GM23338 (cell line): Measurements from ENCODE around the gene PPFIA2. TPM values are rescaled to one million over a fixed set of nuclear protein-coding genes. Genes with fewer than 3 reads are reported as not detected.
A peak's percentile ranks its signal among the peaks of the same experiment; 100 is the strongest.

Source experiments
- ATAC-seq: fragments of 200-7000 bp; cut with Tn5 transposase; 3 replicates; pipeline ENCODE4 v1.9.1; 2020
- DNase-seq: peaks from one replicate; pipeline ENCODE4 v3.0.0-alpha.2; 2015; ENCODE audit warnings: low spot score
- H2AFZ ChIP-seq: fragments of 200-600 bp; sonication (generic); 2 replicates; pipeline ENCODE4 v1.8.0; 2016; ENCODE audit warnings: antibody characterized with exemption, mild to moderate bottlenecking, moderate library complexity
- H3F3A ChIP-seq: fragments of 200-600 bp; sonication (generic); replicated peaks from 2 replicates; pipeline ENCODE4 v1.8.0; 2017; ENCODE audit warnings: antibody characterized with exemption, mixed run types, low read depth
- H3K27ac ChIP-seq: fragments of 200-600 bp; sonication (generic); 2 replicates; pipeline ENCODE4 v1.6.1; 2016; ENCODE audit warnings: low read depth
- H3K27me3 ChIP-seq: fragments of 200-600 bp; sonication (generic); 2 replicates; pipeline ENCODE4 v1.8.0; 2016; ENCODE audit warnings: mild to moderate bottlenecking, mixed run types, moderate library complexity; ENCODE audit not compliant: insufficient read depth
- H3K36me3 ChIP-seq: fragments of 200-600 bp; sonication (generic); 2 replicates; pipeline ENCODE4 v1.8.0; 2016; ENCODE audit warnings: mild to moderate bottlenecking; ENCODE audit not compliant: insufficient read depth
- H3K4me1 ChIP-seq: fragments of 200-600 bp; sonication (generic); 2 replicates; pipeline ENCODE4 v1.8.0; 2016; ENCODE audit warnings: mild to moderate bottlenecking, moderate library complexity; ENCODE audit not compliant: insufficient read depth
- H3K4me2 ChIP-seq: fragments of 200-600 bp; sonication (generic); 2 replicates; pipeline ENCODE4 v1.7.1; 2017; ENCODE audit warnings: mixed run types
- H3K4me3 ChIP-seq: fragments of 200-600 bp; sonication (generic); 2 replicates; pipeline ENCODE4 v1.6.1; 2016; ENCODE audit warnings: mixed run types
- H3K79me2 ChIP-seq: fragments of 200-600 bp; sonication (generic); replicated peaks from 2 replicates; pipeline ENCODE4 v1.8.0; 2017; ENCODE audit warnings: mild to moderate bottlenecking; ENCODE audit not compliant: insufficient read depth
- H3K9me2 ChIP-seq: fragments of 200-600 bp; sonication (generic); 2 replicates; pipeline ENCODE4 v1.8.0; 2017; ENCODE audit not compliant: insufficient read depth
- H4K20me1 ChIP-seq: fragments of 200-600 bp; sonication (generic); replicated peaks from 2 replicates; pipeline ENCODE4 v1.8.0; 2017; ENCODE audit warnings: mild to moderate bottlenecking; ENCODE audit not compliant: insufficient read depth
- H3K27ac Mint-ChIP-seq: 2 replicates; pipeline ENCODE4 v1.8.0; 2020; ENCODE audit warnings: inconsistent platforms, mild to moderate bottlenecking, moderate library complexity, mixed read lengths
- H3K27me3 Mint-ChIP-seq: 3 replicates; pipeline ENCODE4 v1.8.0; 2022; ENCODE audit warnings: low read depth, mild to moderate bottlenecking, moderate library complexity, mixed read lengths, inconsistent platforms; ENCODE audit not compliant: insufficient read depth, poor library complexity
- H3K36me3 Mint-ChIP-seq: 3 replicates; pipeline ENCODE4 v1.8.0; 2021; ENCODE audit warnings: low read depth, mild to moderate bottlenecking, inconsistent platforms, moderate library complexity, mixed read lengths
- H3K4me1 Mint-ChIP-seq: 3 replicates; pipeline ENCODE4 v1.8.0; 2020; ENCODE audit warnings: mild to moderate bottlenecking, inconsistent platforms, mixed read lengths
- H3K4me3 Mint-ChIP-seq: 3 replicates; pipeline ENCODE4 v1.8.0; 2021; ENCODE audit warnings: moderate library complexity, mild to moderate bottlenecking, inconsistent platforms, mixed read lengths
- H3K9me3 Mint-ChIP-seq: 3 replicates; pipeline ENCODE4 v1.8.0; 2020; ENCODE audit warnings: moderate library complexity, mild to moderate bottlenecking, inconsistent platforms, mixed read lengths
- CREB1 ChIP-seq: fragments of 250-450 bp; sonication (Bioruptor Pico); IDR thresholded peaks from 2 replicates; pipeline ENCODE4 v1.5.0; 2020; ENCODE audit warnings: low read depth, mild to moderate bottlenecking, moderate library complexity
- POLR2AphosphoS5 ChIP-seq: IDR thresholded peaks from 2 replicates; pipeline ENCODE4 v1.6.1; 2016; ENCODE audit warnings: antibody characterized with exemption, low read depth
- STAT1 ChIP-seq: IDR thresholded peaks from one replicate; pipeline ENCODE4 v1.6.1; 2016; ENCODE audit warnings: antibody characterized with exemption; ENCODE audit not compliant: unreplicated experiment
- polyA plus RNA-seq: library from polyadenylated mRNA; unstranded; fragments of >200 nt; fragmentation: Nextera tagmentation; extraction: Ambion mirVana; gene quantifications from 2 replicates; pipeline ENCODE4 v1.2.1, GENCODE V29; 2016
- total RNA-seq: library from RNA; depleted of rRNA; stranded (reverse); fragments of >200 nt; shearing (Covaris generic); gene quantifications from 2 replicates; pipeline ENCODE4 v1.2.3, GENCODE V29; 2014
- TF ChIP-seq, protein P1 (sequence below), 2 experiments: fragments of 200-600 bp in 1 of 2; sonication (generic) in 1 of 2; conservative IDR thresholded peaks; 2 replicates each; pipeline versions ENCODE4 v1.5.1 to v1.6.1; 2016 to 2017; ENCODE audit warnings: antibody characterized with exemption in 2 of 2, low read depth in 2 of 2, mild to moderate bottlenecking in 2 of 2, moderate library complexity in 1 of 2
- TF ChIP-seq, protein P2 (sequence below): IDR thresholded peaks from 2 replicates; pipeline ENCODE4 v1.6.1; 2016; ENCODE audit warnings: antibody characterized with exemption

Gene PPFIA2
- total and polyA plus RNA-seq, 2 experiments from 2014 or later: 5.4 to 7.2 TPM

GRCh38 chr12:81330480-81330879 lies 428.7 kb downstream of the PPFIA2 start:
- H3F3A ChIP-seq: no peaks in the 10 kb centered on the region
- H3K79me2 ChIP-seq: no peaks in the 10 kb centered on the region
- no peak overlapping the region for H3K4me2 ChIP-seq
- DNase-seq (peak; percentile 13), ATAC-seq (no peak)
- H3K4me3 ChIP-seq: no peak overlapping the region
- H3K4me3 Mint-ChIP-seq: no peak overlapping the region
- H3K27ac Mint-ChIP-seq: no peak overlapping the region
- no peaks in the 10 kb centered on the region for H3K27me3 ChIP-seq
- H3K36me3 Mint-ChIP-seq: no peaks in the 10 kb centered on the region
- peaks cover 6% of the 10 kb centered on the region for H3K4me1 Mint-ChIP-seq
- no peaks in the 10 kb centered on the region for H4K20me1 ChIP-seq
- H3K9me3 Mint-ChIP-seq: no peaks in the 10 kb centered on the region
- H3K27ac ChIP-seq: no peak overlapping the region
- peaks cover 3% of the 10 kb centered on the region; the same call in 1 of the 2 replicates for H3K9me2 ChIP-seq
- H3K4me1 ChIP-seq: no peaks in the 10 kb centered on the region
- H3K36me3 ChIP-seq: no peaks in the 10 kb centered on the region
- TF ChIP-seq, protein P1, sequence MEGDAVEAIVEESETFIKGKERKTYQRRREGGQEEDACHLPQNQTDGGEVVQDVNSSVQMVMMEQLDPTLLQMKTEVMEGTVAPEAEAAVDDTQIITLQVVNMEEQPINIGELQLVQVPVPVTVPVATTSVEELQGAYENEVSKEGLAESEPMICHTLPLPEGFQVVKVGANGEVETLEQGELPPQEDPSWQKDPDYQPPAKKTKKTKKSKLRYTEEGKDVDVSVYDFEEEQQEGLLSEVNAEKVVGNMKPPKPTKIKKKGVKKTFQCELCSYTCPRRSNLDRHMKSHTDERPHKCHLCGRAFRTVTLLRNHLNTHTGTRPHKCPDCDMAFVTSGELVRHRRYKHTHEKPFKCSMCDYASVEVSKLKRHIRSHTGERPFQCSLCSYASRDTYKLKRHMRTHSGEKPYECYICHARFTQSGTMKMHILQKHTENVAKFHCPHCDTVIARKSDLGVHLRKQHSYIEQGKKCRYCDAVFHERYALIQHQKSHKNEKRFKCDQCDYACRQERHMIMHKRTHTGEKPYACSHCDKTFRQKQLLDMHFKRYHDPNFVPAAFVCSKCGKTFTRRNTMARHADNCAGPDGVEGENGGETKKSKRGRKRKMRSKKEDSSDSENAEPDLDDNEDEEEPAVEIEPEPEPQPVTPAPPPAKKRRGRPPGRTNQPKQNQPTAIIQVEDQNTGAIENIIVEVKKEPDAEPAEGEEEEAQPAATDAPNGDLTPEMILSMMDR (conservative IDR thresholded peaks at IDR 0.05; ENCODE audit: low read depth in 2 of 2): peak; percentile 41 to 49
- TF ChIP-seq, protein P2, sequence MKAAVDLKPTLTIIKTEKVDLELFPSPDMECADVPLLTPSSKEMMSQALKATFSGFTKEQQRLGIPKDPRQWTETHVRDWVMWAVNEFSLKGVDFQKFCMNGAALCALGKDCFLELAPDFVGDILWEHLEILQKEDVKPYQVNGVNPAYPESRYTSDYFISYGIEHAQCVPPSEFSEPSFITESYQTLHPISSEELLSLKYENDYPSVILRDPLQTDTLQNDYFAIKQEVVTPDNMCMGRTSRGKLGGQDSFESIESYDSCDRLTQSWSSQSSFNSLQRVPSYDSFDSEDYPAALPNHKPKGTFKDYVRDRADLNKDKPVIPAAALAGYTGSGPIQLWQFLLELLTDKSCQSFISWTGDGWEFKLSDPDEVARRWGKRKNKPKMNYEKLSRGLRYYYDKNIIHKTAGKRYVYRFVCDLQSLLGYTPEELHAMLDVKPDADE: no peak
- H2AFZ ChIP-seq: no peak overlapping the region
- H3K27me3 Mint-ChIP-seq: no peaks in the 10 kb centered on the region

GRCh38 chr12:81329085-81329484 lies 430.1 kb downstream of the PPFIA2 start:
- Histone ChIP-seq H3K4me2 (no peak overlapping the region), H3K4me3 (no peak overlapping the region), H3K4me1 (no peaks in the 10 kb centered on the region), H4K20me1 (no peaks in the 10 kb centered on the region), H3F3A (no peaks in the 10 kb centered on the region), H2AFZ (0 out of 2 replicates have a peak overlapping the region, but pooled peaks have one; percentile 66), H3K36me3 (no peaks in the 10 kb centered on the region), H3K79me2 (no peaks in the 10 kb centered on the region), H3K27me3 (no peaks in the 10 kb centered on the region), H3K9me2 (peaks cover 3% of the 10 kb centered on the region; the same call in 1 of the 2 replicates), H3K27ac (no peak overlapping the region)
- H3K4me1 Mint-ChIP-seq: peaks cover 6% of the 10 kb centered on the region
- H3K36me3 Mint-ChIP-seq: no peaks in the 10 kb centered on the region
- no peaks in the 10 kb centered on the region for H3K27me3 Mint-ChIP-seq
- H3K27ac Mint-ChIP-seq: no peak overlapping the region
- DNase-seq (peak; percentile 88), ATAC-seq (peak; percentile 78)
- H3K9me3 Mint-ChIP-seq: no peaks in the 10 kb centered on the region
- H3K4me3 Mint-ChIP-seq: no peak overlapping the region
- TF ChIP-seq POLR2AphosphoS5 (no peak), STAT1 (no peak), CREB1 (no peak)
- TF ChIP-seq, protein P1 (conservative IDR thresholded peaks at IDR 0.05; ENCODE audit: low read depth in 2 of 2): peak; percentile 67 to 69
